Activated T-cell treated with anti-CD3 and anti-CD28 coated beads for 4 hours (primary cell): ENCODE data around the gene GPSM3.

Experiments used
- DNase-seq: peaks from one replicate; pipeline ENCODE4 v3.0.0-alpha.2; 2020

The GPSM3 gene

GRCh38 chr6:32170294-32170693, 22.1 kb downstream of the GPSM3 start:
- no peak for DNase-seq

GRCh38 chr6:32168807-32169591, 23.4 kb downstream of the GPSM3 start:
- no peak for DNase-seq

GRCh38 chr6:32168350-32168749, 24.1 kb downstream of the GPSM3 start:
- no peak for DNase-seq

GRCh38 chr6:32167761-32168262, 24.6 kb downstream of the GPSM3 start:
- DNase-seq: no peak

- DNase-seq: no peak
These were observed 25.2 kb downstream of the GPSM3 start for GRCh38 chr6:32167154-32167760.

- DNase-seq: no peak
These were observed 25.9 kb downstream of the GPSM3 start for GRCh38 chr6:32166411-32167061.

GRCh38 chr6:32164295-32164694, 28.1 kb downstream of the GPSM3 start, which contains the start of gene EGFL8:
Gene EGFL8, plus strand, starts transcription at chr6:32164595. Its CDS starts 1,571 bp downstream, at chr6:32166166.
- no peak for DNase-seq

- no peak for DNase-seq
These were observed 28.7 kb downstream of the GPSM3 start for GRCh38 chr6:32163559-32164258.

- no peak for DNase-seq
These were observed 34.4 kb downstream of the GPSM3 start for GRCh38 chr6:32158052-32158451.

- no peak for DNase-seq
These were observed 35.6 kb downstream of the GPSM3 start for GRCh38 chr6:32156891-32157290.

GRCh38 chr6:32154514-32155161, 37.8 kb downstream of the GPSM3 start:
- peak; percentile 32 for DNase-seq

GRCh38 chr6:32153564-32154513, 38.6 kb downstream of the GPSM3 start, which contains the start of gene PPT2:
Gene PPT2, plus strand, starts transcription at chr6:32154141. Its CDS starts 454 bp downstream, at chr6:32154595.
- DNase-seq: peak; percentile 57

- no peak for DNase-seq
These were observed 39.5 kb downstream of the GPSM3 start for GRCh38 chr6:32152769-32153563.

- DNase-seq: no peak
These were observed 40.3 kb downstream of the GPSM3 start, which contains the start of gene PRRT1 for GRCh38 chr6:32151863-32152768. Gene PRRT1, minus strand, starts transcription at chr6:32151939. Its CDS starts 112 bp downstream, at chr6:32151827.

GRCh38 chr6:32151181-32151862, 41.1 kb downstream of the GPSM3 start:
- no peak for DNase-seq

GRCh38 chr6:32149932-32150870, 42.2 kb downstream of the GPSM3 start:
- no peak for DNase-seq

GRCh38 chr6:32149092-32149755, 43.2 kb downstream of the GPSM3 start:
- no peak for DNase-seq
